GM20431 (cell line): ENCODE measurements around the gene PRSS21.

Source experiments
- in situ Hi-C: fragments of 300-500 bp; cut with MseI, MboI; formaldehyde crosslinking; loops from one replicate; pipeline ENCODE4 v1.15.0; 2020; ENCODE audit warnings: low sequenced_read_pairs; ENCODE audit not compliant: unreplicated experiment

Gene PRSS21

DNA sequence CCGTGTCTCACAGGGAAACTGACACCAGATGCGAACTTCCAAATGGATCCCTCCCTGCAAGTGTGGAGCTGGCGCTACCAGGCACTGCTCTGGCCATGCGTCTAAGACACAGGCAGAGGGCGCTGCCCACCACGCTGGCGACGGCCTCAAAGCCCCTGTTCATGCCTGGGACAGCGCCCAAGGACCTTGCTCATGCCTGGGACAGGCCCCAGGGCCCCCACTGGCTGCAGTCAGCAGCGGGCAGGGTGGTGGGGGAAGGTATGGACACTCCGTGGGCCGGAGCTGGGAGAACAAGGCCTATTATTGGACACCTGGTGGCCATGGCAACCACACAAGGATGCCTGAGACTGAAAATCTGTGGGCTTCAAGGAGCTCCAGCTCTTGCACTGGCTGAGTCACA lies 21.9 kb downstream of the PRSS21 start:
- in situ Hi-C loops: no loop called here

DNA sequence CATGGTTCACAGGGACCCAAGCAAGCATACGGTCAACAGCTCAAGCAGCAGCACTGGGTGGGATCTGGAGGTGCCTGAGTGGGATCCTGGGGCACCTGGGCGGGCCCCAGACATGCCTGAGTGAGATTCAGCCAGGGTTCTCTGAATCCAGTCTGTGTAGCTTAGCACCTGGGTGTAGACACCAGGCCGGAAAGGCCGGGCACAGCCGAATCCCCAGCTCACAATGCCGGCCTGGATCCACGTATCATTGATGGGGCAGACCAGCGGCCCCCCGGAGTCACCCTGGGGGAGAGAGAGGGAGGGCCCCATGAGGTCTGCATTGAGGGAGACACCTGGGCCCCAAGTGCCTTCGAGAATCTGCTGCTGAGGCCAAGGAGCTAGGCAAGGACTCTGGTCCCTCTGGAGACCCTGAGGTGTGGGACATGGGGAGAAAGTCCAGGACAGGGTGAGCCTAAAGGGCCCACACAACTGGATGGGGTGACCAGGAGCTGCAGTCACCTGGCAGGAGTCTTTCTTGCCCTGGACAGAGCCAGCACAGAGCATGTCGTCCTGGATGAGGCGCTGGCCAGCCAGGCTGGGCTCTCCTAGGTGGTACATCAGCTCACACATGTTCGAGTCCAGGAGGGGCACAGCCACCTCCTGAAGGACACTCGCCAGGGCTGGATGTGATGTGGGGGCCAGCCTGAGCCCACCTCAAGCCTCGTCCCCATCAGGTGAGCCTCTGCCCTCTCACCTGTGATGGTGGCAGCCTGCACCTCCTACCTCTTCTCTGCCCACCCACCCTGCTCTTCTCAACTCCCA lies 22.8 kb downstream of the PRSS21 start:
- in situ Hi-C loops: no loop called here

DNA sequence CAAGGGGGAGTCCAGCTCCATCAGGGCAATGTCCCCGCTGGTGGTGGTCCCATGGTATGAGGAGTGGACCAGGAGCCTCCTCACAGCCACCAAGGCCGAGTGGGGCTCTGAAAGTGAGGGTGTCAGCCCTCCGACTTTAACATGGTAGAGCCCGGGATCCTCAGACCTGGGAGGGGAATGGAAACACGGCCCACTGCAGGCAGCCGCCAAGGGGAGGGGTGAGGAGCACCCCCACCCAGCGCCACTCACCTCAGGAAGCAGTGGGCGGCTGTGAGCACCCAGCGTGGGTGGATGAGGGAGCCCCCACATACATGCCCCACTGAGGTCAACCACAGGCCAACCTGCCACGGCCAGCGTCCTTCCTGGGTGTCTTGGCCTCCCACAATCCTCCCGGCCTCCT lies 23.9 kb downstream of the PRSS21 start:
- in situ Hi-C loops: no loop called here

DNA sequence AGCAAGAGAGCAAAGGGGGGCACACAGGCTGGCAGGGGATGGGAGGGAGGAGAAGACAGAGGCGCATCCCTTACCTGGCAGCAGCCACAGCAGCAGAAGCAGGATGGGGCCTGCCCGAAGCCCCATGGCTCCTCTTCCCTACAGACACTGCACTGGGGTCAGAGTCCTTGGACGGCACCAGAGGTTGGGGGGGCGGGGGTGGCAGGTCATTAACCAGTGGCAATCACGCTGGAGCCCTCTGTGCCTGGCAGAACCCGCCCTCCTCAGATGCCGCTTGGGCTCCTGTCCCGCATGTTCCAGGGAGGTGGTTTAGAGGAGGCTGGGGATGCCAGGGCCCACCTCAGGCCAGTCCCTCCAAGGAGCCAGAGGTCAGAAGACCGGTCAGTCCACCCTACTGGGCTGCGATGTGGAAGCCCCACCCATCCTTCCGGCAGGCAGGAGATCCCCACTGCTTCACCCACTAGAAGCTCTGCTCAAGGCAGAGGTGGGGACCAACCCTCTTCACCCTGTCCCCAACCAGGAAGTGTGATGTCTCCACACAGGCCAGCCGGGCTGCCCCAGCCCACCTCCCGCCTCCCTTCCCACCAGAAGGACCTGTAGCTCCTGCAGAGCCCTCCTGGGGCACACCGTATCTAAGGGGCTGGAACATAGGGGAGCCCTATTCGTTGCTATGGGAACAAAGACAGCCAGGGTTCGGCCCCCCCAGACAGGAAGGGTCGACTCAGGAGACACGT lies 24.7 kb downstream of the PRSS21 start:
- in situ Hi-C loops: no loop called here

DNA sequence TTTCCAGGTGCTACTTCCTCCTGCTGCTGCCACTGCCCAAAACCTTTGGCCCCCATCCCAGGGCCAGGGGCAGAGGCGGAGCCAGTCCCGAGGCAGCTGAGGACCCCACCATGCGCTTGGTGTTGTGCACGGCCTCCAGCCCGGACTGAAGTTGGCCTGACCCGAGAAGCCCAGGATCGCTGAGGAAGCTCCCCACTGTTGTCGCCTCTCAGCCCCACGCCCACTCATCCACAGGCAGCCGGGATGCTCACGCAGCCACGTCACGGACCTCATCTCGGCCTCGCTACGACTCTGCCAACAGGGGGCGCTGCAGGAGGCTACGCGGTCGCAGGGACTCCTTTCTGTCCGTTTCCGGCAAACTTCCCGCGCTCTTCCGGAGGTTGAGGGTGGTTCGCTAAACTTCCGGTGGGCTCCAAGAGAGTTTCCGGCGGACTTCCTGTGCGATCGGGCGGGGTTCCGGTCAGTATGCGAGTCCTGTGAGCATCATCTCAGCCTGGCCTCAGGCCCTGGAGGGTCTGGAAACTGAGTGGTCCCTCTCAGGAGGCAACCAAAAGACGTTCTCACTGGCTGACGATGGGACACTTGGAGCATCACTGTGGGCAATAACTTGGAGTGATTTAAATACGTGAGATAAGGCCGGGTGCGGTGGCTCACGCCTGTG lies 25.4 kb downstream of the PRSS21 start:
- in situ Hi-C loops: no loop called here

DNA sequence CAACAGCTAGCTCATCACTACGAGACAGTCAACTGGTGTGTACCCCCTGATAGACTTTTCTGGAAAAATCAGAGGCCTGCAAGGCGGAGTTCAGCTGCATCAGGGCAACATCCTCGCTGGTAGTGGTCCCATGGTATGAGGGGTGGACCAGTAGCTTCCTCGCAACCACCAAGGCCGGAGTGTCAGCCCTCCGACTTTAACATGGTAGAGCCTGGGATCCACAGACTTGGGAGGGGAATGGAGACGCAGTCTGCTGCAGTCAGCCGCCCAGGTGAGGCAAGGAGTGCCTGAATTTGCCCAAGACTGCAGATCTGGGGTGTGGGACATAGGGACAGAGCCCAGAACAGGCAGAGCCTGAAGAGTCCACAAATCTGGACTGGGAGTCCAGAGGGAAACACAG lies 26.5 kb downstream of the PRSS21 start:
- in situ Hi-C loops: no loop called here

DNA sequence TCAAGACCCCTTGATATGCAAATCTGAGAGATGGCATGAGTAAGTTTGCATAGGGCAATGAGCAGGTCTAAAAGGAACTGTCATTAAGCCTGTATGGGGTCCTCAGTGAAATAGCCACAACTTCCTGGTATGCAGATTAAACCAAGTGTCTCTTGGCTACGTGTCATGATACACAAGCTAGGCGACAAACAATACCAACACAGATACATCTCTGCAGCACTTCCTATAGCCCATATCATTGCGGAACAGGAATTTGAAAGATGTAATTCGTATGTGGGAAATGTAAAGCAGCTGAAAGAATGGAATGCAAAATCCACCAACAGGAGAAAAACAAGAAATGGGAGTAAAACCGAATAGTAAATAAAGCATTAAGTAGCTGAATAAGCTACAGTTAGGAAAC lies 28.1 kb downstream of the PRSS21 start:
- in situ Hi-C loops: no loop called here

DNA sequence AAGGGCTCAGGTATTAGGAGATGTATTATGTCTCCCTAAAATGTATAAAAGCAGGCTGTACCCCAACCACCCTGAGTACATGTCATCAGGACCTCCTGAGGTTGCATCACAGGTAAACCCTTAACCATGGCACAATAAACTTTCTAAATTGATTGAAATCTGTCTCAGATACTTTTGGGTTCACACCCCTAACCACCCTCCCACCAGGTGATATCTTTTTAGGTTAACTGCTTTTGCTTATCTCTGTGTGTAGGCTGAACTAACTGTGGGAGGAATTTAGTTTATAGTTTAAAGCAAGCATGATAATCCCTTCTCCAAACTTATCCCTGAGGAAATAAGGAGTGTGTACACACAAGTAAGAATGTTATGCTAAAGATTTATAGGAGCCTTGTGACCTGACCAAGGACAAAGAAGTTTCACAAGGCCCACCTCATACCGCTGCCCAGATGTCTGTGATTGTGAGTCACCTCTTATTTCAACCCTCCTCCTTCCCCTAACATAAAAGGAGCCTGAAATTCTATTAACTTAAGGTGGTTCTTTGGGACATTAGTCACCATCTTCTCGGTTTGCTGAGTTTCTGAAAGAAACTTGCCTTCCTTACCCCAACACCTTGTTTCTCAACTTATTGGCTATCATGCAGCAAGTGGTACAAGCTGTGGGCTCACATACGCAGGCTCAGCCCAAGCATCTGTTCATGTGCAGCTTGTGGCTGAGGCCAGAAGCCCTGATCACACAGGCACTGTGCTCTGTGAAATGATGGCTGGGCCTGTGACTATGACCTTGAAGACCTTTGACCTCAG lies 29.7 kb downstream of the PRSS21 start:
- in situ Hi-C loops: no loop called here

DNA sequence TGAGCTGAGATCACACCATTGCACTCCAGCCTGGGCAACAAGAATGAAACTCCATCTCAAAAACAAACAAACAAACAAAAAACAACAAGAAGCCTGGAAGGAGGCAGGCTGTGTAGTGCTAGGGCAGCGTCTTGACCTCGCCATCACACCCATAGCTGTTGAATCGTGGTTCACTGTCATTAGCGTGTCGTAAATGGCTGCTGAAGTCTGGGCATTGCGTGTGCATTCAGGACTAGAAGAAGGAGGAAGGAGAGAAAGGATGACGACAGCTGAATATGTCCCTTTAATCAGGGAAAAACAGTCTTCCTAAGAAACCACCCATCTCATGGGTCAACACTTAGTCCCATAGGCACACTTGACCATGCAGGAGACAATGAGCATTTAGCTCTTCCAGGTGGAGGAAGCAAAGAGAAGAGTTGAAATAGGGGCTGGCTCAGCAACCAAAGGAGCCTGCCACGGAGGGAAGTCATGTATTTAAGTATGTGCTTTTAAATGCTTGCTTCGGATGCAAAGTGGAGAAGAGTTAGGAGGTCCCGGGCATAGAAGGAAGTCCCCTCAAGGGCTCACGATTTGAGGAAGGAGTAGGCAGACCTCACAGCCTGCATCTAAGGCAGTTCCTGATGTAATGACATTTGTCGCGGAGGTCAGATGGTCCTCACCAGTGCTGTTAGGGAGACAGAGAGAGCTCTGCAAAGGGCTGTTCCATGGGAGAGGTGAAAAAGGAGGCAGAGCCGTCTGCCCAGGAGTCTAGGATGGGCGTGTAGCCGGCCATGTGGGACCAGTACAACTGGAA lies 32.1 kb downstream of the PRSS21 start:
- in situ Hi-C loops: no loop called here

DNA sequence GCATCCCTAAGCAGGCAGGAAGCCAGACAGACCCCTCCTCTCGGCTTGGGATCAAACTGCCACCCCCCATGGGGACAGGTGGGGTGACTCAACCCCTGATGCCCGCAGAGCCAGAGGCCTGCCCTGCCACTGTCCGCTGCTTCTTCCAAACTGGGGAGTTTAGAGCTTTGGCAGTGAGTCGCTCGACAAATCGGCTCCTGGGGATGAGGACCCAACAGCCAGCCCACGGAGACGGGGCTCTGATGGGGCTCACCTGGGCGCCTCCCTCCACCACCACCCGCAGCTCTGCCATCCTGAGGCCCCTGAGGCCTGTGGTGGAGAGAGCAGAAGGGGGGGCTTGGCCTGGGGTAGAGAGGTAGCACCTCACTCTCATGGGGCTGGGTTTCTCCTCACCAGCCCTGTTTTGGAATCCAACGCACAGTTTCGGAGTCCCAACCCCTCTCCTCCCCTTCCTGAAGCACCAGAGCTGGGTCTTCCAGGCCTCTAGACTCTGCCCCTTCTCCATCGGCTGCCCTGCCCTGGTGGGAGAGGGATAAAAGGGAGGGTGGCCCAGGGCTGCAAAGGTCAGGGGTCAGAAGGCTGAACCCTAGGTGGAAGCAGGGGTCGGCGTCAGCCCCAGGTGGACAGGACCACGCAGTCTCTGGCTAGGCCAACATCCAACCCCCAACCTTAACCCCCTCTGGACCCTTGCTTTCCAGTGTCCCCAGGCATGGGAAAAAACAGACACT lies 35.1 kb downstream of the PRSS21 start:
- in situ Hi-C loops: no loop called here

DNA sequence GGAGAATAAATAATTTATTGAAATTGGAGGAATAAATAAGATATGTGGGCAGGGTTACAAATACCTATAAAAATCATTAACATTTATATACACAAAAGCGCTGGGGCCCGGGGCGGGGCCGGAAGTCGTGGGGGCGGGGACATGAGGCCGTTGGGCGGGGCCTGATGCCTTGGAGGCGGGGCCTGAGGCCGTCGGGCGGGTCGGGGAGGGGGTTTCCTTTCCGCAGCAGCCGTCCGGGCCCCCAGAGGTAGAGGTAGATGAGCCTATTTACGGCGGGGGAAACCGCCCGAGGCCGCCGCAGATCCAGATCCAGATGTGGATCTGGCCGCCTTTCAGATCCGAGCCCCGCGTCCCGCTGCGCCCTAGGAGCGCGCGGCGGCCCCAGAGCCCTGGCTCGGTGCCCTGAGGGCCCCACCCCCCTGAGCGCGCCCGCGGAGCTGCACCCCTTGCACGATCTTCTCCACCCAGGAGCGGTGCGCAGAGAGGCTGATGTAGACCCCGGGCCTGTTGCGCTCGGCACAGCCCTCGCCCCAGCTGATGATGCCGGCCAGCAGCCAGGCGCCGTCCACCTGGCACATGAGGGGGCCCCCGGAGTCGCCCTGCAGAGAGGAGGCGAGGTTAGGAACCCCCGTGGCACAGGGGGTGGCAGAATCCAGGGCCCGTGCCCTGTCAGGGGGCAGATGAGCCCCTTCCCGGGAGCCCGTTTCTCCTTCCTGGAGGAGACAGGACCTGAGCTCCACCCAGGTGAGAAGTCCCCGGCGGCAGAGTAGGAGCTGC lies 35.9 kb downstream of the PRSS21 start:
- in situ Hi-C loops: no loop called here

DNA sequence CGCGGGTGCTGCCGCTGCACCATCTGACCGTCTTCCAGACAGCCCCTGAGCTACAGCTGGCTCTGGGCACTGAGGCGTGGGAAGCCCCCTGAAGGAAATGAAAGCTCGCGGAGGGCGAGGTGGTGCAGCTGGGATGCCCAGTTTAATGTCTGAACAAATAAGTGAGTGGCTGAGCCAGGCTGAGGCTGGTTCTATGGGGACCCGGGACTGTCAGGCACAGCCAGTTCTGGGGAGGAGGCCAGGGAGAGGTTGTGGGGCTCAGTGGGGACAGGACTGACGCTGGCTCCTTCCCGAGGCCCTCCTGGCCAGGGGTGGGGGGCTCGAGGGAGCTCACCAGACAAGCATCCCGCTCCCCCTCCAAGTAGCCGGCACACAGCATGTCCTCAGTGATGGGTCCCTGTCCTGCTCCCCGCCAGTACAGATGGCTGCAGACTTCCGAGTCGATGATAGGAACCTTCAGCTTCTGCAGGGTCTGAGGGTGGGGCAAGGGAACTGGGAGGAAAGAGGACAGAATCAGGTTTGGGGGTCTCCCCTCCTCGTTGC lies 36.6 kb downstream of the PRSS21 start:
- in situ Hi-C loops: no loop called here

DNA sequence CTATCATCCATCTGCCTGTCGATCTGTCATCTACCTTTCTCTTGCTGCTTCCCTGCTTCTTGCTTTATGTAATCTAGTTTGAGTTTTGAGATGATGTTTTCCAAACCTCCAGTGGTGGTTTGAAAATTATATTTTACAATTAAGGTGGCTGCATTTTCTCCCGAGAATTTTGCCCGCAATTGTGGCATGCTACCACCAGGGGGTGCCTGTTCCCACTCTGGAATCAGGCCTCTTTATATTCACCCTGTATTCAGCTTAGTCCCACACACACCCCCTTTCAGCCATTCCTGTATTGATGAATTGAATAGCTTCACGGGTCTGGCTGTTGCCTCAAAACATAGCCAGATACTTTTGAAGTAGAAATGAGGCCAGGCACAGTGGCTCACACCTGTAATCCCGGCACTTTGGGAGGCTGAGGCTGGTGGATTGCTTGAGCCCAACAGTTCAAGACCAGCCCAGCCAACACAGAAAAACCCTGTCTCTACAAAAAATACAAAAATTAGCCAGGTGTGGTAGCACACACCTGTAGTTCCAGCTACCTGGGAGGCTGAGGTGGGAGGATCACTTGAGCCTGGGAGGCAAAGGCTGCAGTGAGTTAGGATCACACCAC lies 37.8 kb downstream of the PRSS21 start:
- in situ Hi-C loops: no loop called here

DNA sequence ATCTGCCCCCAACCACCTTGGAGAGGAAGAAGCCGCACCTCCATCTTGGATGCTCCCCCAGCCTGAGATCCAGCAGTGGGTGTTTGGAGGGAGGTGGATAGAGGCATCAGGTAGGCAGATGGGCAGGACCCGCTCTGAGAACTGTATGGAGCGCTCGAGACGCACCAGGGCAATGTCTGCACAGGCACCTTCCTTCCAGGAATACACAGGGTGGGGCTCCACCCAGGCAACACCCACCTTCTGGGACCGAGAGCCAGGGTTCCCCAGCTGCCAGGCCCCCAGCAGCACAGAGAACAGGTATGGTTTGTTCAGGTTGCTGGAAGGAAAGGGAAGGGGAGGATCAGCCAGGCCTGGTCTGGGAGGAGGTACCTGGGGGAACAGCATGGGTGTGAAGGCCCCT lies 38.5 kb downstream of the PRSS21 start:
- in situ Hi-C loops: no loop called here

DNA sequence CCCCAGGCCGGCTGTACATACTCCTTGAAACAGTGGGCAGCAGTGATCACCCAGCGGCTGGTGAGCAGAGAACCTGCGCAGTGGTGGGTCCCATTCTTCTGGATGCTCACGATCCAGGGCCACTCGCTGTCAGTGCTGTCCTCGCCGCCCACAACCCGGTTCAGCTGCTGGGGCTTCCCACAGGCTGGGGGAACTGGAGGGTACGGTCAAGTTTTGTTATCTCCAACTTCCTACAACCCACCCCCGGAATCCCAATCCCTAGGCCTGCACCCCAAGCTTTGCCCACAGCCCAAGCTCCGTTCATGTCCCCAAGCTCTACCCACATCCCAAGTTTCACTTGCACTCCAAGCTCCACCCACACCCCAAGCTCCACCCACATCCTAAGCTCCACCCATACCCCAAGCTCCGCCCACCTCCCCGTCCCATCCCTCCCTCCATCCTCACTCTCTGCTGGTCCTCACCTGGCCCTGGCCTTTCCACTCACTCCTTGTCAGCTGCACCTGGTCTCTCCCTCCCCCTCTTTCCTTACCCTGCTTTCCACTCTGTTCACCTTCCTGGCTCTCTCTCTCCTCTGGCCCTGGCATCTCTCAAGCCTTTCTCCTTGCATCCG lies 39.1 kb downstream of the PRSS21 start:
- in situ Hi-C loops: no loop called here

DNA sequence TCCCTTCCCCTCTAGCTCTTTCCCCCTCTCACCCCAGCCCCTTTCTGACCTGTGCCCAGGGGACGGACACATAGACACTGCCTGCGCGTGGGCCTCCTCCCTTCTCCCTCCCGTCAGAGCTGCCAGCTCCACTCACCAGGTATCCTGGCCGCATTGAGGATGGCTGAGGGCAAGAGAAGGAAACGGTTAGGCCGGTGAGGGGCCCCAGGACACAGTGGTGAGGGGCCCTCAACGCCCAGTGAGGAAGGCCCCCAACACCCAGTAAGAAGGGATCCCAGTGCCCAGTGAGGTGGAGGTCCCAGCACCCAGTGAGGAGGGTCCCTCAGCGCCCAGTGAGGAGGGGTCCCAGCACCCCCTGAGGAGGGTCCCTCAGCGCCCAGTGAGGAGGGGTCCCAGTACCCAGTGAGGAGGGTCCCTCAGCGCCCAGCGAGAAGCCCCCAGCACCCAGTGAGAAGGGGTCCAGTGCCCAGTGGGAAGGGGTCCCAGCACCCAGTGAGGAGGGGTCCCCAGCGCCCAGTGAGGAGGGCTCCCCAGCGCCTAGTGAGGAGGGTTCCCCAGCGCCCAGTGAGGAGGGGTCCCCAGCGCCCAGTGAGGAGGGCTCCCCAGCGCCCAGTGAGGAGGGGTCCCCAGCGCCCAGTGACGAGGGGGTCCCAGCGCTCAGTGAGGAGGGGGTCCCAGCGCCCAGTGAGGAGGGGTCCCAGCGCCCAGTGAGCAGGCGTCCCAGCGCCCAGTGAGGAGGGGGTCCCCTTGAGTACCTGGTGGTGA lies 39.8 kb downstream of the PRSS21 start:
- in situ Hi-C loops: no loop called here
